HL-60/S4 treated with retinoic acid at 250 ng/mL for 4 days and 3 days (cell line): ENCODE results near the gene BCAR1.
"Not testable (repeated sequence)": the region's sequence is repeated elsewhere in the genome, so short reads cannot be mapped to it uniquely, and the experiment has no call there.

Source experiments
- in situ Hi-C: fragments of 300-500 bp; cut with MboI; formaldehyde crosslinking; loops from 2 replicates; pipeline ENCODE4 v1.7.0; 2022; ENCODE audit warnings: low sequenced_read_pairs

BCAR1 gene, protein sequence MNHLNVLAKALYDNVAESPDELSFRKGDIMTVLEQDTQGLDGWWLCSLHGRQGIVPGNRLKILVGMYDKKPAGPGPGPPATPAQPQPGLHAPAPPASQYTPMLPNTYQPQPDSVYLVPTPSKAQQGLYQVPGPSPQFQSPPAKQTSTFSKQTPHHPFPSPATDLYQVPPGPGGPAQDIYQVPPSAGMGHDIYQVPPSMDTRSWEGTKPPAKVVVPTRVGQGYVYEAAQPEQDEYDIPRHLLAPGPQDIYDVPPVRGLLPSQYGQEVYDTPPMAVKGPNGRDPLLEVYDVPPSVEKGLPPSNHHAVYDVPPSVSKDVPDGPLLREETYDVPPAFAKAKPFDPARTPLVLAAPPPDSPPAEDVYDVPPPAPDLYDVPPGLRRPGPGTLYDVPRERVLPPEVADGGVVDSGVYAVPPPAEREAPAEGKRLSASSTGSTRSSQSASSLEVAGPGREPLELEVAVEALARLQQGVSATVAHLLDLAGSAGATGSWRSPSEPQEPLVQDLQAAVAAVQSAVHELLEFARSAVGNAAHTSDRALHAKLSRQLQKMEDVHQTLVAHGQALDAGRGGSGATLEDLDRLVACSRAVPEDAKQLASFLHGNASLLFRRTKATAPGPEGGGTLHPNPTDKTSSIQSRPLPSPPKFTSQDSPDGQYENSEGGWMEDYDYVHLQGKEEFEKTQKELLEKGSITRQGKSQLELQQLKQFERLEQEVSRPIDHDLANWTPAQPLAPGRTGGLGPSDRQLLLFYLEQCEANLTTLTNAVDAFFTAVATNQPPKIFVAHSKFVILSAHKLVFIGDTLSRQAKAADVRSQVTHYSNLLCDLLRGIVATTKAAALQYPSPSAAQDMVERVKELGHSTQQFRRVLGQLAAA

DNA sequence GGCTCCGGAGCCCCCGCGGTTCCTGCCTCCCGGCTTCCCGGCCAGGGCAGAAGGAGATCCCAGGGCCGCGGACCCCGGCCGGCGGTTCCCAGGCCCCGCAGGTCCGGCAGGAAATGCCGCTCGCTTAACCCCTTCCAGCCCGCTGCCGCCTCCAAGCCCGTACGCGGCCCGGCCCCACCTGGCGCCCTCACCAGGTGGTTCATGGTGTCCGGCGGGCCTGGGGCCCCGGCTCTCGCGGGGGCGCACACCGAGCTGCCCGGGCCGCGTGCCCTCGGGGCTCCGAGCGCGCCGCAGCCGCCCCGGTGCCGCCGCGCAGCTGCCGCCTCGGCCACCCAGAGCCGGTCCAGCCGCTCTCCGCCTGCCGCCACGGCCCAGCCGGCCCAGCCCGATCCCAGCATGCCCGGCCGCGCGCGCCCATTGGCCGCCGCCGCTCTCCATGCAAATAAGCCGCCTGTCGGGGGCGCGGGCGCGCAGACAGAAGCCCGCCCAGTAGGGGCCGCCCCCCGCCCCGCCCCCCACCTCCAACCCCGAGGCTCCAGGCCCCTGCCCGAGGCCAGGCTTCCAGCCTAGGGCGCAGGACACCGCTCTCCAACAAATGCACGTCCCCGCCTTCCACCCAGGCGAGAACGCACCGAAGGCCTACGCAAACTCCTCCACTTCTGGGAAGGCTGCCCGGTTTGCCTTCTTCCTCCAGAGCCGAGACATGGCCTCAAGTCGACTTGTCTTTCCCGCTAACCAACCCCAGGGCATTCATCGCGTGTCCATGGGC is at the start of gene BCAR1:
BCAR1 (minus strand) TSS at position 345 of the 769 bp plus-strand sequence; CDS start at position 203, 142 bp downstream.
- in situ Hi-C loops: no loop called here

- in situ Hi-C loops: no loop called here
These were observed 46.8 kb upstream of the BCAR1 start for GRCh38 chr16:75298267-75298666.

DNA sequence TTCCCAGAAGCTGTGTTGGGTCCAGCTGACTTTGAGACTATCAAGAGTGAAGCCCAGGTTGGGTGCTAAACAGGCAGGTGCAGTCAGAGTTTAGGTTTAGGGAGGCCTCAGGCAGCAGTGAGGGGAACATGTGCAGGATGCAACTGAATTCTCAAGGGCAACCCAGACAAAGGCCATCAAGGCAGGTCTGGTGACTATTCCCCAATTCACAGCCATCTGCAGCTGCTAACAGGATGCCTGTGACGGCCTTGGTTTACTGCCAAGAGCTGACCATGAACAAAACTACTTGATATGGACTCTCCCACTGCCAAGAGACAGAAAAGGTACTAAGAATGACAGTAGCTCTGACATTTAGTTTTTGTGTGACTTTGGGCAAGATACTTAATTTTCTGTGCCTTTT is 45.2 kb upstream of the BCAR1 start:
- in situ Hi-C loops: no loop called here

- in situ Hi-C loops: no loop called here
These were observed 43.5 kb upstream of the BCAR1 start for GRCh38 chr16:75294773-75295459.

DNA sequence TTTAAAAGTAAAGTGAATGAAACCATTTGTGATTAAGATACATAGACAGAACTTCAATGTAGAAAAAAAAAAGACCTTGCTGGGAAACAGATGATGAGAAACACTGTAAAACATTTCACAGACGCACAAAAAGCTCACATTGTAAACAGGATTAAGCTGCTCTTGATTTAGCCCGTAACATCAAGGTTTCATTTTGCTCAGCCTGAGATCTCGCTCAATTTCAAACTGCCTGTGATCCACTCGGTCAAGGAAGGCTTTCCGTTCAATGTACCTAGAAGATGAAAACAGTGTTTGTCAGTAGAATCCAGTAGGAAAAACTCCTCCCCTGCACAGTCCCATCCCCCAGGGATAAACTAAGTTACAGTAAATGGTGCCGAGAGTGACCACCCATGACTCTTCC is 42.3 kb upstream of the BCAR1 start:
- in situ Hi-C loops: no loop called here

- in situ Hi-C loops: no loop called here
These were observed 41.7 kb upstream of the BCAR1 start for GRCh38 chr16:75293173-75293572.

- in situ Hi-C loops: no loop called here
These were observed 41.3 kb upstream of the BCAR1 start for GRCh38 chr16:75292691-75293090.

DNA sequence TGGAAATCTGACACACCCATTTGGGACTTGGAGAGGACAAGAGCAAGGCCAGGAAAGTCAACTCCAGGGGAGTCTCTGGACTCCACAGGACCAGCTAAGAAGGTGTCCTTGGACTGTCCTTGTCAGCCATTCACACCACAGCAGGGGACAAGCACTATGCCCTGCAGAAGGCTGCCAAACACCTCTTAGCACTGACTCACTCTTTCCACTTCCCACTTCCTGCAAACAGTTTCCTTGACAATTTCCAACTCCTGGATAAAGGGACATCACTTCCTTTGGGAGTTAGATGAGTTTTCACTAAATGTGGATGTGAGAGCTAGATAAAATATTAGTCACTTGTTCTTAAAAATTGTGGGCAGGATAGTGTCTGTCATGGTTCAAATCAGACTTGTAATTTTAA is 37.8 kb upstream of the BCAR1 start:
- in situ Hi-C loops: no loop called here

DNA sequence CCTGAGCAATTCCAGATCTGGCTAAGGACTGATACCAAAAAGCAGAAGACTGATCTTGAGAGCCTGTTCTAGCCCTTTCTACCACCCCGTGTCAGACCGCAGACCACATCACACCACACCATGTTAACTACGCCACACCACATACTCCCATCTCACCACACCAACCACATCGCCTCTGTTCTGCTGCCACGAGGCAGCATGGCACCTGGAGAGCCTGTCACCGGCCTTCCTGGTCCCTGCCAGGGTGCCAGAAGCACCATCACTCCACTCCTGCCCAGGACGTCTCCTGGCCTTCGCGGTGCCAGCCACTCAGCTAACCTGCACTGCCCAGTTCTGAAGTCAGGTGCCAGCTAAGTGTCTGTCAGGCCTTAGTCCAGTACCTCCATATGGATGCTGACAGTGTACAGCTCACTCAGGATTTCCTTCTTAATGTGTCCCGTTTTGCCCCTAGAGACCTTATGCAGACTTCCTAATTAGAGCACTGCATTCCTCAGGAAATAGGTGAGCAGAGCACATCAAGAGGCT is 37.2 kb upstream of the BCAR1 start:
- in situ Hi-C loops: no loop called here

GRCh38 chr16:75288181-75288580 is 36.8 kb upstream of the BCAR1 start:
- in situ Hi-C loops: no loop called here

- in situ Hi-C loops: no loop called here
These were observed 36.3 kb upstream of the BCAR1 start for GRCh38 chr16:75287708-75288107.

- in situ Hi-C loops: no loop called here
These were observed 35.0 kb upstream of the BCAR1 start for GRCh38 chr16:75286389-75286788.

DNA sequence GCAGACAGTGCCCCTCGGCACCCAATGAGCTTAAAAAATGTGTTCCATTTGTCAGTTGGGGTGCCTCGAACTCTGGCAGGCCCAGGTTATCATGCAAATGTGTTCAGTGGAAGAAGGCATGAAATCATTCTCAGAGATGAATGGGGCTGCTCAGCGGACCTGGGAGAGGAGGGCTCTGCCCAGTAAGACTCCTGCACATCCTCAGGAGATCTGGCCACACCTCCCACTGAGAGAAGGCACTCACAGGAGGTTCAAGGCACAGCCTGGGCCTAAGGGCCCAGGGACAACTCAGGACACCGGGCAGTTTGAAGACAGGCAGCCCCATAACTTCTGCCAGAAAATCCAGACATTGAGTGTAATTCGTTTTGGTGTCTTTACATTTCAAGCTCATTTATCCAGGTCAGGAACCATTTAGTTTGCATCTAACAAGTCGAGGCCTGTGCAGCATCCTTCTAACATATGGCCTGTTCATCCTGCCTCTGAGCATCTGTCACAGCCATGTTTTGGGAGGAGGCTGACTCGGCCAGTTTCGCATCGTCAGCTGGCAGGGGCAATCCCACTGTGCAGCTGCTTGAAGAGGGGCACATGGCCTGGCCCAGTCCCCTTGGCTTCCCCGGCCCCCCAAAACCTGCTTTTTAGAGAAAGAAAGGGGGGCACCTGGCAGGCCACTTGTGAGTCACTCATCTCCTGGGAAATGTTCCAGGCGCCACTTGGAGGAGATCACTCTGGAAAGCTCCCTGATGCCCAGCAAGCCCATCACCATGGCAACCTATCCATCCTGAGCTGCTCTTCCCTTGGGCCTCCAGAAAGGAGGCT is 31.2 kb upstream of the BCAR1 start:
- in situ Hi-C loops: no loop called here

- in situ Hi-C loops: no loop called here
These were observed 30.4 kb upstream of the BCAR1 start for GRCh38 chr16:75281826-75282225.

GRCh38 chr16:75281009-75281408 is 29.6 kb upstream of the BCAR1 start:
- in situ Hi-C loops: not testable (repeated sequence)

DNA sequence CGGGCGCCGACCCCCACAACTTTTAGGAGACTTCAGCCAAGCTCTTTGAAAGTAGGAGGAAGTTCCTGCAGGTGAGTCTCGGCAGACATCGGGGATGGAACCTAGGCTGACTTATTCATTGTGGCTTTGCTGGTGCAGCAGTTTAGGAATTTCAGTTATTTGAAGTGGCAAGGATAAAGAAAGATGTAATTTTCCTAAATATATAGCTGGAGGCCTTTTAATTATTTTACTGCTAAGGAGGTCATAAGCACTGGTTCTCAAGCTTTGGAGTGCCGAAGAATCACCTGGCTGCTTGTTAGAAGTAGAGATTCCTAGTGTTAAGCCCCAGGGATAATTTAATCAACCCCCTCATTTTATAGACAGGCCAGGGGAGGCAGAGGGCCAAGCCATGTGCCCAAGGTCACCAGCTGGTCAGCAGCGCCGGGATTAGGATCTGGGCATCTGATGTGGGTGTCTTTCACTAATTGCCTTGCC is 28.9 kb upstream of the BCAR1 start:
- in situ Hi-C loops: no loop called here

GRCh38 chr16:75279305-75279704 is 27.9 kb upstream of the BCAR1 start:
- in situ Hi-C loops: no loop called here

GRCh38 chr16:75273054-75273925 is 21.9 kb upstream of the BCAR1 start:
- in situ Hi-C loops: no loop called here
